Measurements from ENCODE around the gene UGGT2.
"Not testable (repeated sequence)": the region's sequence is repeated elsewhere in the genome, so short reads cannot be mapped to it uniquely, and the experiment has no call there.

Gene UGGT2

GRCh38 chr13:96050955-96051354, 2.2 kb downstream of the UGGT2 start:
- DNase-seq (ENCODE audit: low read depth in 1 of 2, low spot score in 1 of 2) = not testable (repeated sequence)

DNA sequence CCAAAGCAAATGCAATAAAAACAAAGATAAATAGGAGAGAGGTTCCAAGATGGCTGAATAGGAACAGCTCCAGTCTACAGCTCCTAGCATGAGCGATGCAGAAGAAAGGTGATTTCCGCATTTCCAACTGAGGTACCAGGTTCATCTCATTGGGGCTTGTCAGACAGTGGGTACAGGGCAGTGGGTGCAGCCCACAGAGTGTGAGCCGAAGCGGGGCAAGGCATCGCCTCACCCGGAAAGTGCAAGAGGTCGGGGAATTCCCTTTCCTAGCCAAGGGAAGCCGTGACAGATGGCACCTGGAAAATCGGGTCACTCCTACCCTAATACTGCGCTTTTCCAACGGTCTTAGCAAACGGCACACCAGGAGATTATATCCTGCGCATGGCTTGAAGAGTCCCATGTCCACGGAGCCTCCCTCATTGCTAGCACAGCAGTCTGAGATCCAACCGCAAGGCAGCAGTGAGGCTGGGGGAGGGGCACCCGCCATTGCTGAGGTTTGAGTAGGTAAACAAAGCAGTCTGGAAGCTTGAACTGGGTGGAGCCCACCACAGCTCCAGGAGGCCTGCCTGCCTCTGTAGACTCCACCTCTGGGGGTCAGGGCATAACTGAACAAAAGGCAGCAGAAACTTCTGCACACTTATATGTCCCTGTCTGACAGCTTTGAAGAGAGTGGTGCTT, 6.6 kb downstream of the UGGT2 start:
- not testable (repeated sequence) for DNase-seq (ENCODE audit: low read depth in 1 of 2, low spot score in 1 of 2)

DNA sequence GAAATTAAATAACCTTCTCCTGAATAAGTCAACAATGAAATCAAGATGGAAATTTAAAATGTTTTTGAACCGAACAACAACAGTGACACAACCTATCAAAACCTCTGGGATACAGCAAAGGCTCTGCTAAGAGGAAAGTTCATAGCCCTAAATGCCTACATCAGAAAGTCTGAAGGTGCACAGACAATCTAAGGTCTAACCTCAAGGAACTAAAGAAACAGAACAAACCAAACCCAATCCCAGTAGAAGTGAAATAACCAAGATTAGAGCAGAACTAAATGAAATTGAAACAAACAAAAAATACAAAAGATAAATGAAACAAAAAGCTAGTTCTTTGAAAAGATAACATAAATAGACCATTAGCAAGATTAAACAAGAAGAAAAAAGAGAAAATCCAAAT, 9.0 kb downstream of the UGGT2 start:
- DNase-seq (ENCODE audit: low read depth in 1 of 2, low spot score in 1 of 2) = no peak

- no peak for DNase-seq (ENCODE audit: low read depth in 1 of 2, low spot score in 1 of 2)
These were observed 11.7 kb downstream of the UGGT2 start for GRCh38 chr13:96041326-96042110.

GRCh38 chr13:96036515-96036914, 16.7 kb downstream of the UGGT2 start:
- DNase-seq (ENCODE audit: low read depth in 1 of 2, low spot score in 1 of 2) = no peak

GRCh38 chr13:96034662-96035061, 18.5 kb downstream of the UGGT2 start:
- no peak for DNase-seq (ENCODE audit: low read depth in 1 of 2, low spot score in 1 of 2)

- DNase-seq (ENCODE audit: low read depth in 1 of 2, low spot score in 1 of 2) = no peak
These were observed 19.8 kb downstream of the UGGT2 start for GRCh38 chr13:96033220-96034015.

- no peak for DNase-seq (ENCODE audit: low read depth in 1 of 2, low spot score in 1 of 2)
These were observed 20.5 kb downstream of the UGGT2 start for GRCh38 chr13:96032717-96033116.

DNA sequence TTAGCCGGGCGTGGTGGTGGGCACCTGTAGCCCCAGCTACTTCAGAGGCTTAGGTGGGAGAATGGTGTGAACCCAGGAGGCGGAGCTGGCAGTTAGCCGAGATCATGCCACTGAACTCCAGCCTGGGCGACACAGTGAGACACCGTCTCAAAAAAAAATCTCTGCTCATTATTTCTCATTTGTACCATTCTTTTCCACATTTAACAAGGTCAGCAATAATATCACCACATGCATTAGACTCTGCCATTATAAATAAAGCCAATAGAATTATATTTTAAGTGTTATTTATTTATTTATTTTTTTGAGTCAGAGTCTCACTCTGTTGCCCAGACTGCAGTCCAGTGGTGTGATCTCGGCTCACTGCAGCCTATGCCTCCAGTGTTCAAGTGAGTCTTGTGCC, 24.2 kb downstream of the UGGT2 start:
- DNase-seq (ENCODE audit: low read depth in 1 of 2, low spot score in 1 of 2) = no peak

DNA sequence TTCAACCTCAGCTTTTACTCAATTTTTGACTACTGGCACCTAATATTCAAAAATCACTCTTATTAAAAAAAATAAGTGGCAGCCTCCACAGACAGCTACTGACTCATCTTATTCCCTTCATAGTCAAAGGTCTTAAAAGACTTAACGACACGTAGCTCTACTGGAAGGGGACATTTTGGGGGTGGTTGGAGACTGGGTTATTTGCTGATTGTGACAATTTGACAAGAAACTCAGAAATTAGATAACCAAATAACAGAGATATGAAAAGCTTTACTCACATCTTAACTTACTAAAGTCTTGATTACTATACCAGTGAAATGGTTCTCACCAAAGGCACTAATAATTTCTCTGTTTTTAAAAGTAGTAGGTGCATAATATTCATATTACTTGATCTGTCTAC, 25.7 kb downstream of the UGGT2 start:
- DNase-seq (ENCODE audit: low read depth in 1 of 2, low spot score in 1 of 2) = no peak

DNA sequence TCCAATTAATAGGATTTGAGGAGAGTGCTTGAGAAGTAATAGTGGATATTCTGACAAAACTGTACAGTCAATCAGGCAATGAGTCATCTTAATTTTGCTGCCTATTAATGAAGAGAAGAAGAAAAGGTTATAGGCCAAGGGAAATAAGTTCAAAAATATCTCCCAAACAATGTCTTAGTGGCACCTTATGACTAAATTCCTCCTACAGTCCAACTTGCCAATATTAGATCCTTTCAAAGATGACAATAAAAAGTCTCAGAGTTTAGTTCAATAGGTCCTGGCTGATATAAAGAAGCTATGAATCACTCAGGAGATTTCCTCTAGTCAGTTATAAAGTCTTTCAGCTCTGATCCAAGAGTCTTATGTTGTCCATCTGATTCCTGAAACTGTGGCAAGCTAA, 27.9 kb downstream of the UGGT2 start:
- DNase-seq (ENCODE audit: low read depth in 1 of 2, low spot score in 1 of 2) = no peak

- DNase-seq (ENCODE audit: low read depth in 1 of 2, low spot score in 1 of 2) = no peak
These were observed 32.3 kb downstream of the UGGT2 start for GRCh38 chr13:96020931-96021330.

DNA sequence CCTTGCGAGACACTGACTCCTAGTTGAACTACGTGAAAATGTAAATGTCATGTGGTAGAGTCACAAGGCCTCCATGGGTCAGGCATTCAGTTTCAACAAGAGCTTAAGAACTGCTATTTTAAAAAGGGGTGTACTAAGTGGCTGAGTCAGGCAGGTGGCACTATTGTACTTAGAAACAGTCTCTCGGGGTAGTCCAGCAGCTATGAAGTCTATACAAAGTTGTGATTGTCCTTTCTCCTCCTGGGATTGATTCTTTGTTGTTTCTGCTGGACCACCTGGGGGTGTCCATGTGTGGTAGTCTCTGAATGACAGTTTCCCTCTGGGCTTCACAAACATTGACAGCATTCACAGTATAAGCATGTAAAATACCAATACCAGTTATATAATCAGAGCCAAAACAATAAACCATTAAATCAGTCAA, 33.0 kb downstream of the UGGT2 start:
- no peak for DNase-seq (ENCODE audit: low read depth in 1 of 2, low spot score in 1 of 2)

DNA sequence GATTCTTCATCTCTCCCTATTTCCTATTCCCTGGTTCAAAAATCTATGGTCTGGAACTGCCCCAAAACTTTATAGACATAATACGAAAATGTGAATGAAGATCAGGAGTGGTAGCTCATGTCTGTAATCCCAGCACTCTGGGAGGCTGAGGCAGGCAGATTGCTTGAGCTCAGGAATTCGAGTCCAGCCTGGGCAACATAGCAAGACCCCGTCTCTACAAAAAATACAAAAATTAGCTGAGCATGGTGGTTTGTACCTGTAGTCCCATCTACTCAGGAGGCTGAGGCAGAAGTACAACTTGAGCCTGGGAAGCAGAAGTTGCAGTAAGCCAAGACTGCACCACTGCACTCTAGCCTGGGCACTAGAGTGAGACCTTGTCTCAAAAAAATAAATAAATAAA, 35.1 kb downstream of the UGGT2 start:
- no peak for DNase-seq (ENCODE audit: low read depth in 1 of 2, low spot score in 1 of 2)

GRCh38 chr13:96011291-96011872, 41.8 kb downstream of the UGGT2 start:
- DNase-seq (ENCODE audit: low read depth in 1 of 2, low spot score in 1 of 2) = no peak

DNA sequence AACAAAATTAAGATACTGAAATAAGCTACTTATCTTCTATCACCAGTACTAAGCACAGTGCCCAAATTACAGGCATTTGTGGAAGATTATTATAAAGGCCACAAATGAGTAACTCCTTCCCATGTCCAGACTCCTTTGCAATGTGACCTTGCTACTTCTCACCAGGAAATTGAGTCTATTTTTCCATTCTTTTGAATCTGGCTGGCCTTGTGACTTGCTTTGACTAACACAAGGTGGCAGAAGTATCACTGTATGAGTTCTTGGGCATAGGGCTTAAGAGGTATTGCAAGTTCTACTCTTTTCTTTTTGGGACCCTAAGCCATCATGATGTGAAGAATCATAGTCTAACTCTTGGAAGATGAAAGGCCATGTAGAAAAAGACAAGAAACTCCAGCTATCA, 49.9 kb downstream of the UGGT2 start:
- no peak for DNase-seq (ENCODE audit: low read depth in 1 of 2, low spot score in 1 of 2)

GRCh38 chr13:96002322-96003131, 50.7 kb downstream of the UGGT2 start:
- no peak for DNase-seq (ENCODE audit: low read depth in 1 of 2, low spot score in 1 of 2)

DNA sequence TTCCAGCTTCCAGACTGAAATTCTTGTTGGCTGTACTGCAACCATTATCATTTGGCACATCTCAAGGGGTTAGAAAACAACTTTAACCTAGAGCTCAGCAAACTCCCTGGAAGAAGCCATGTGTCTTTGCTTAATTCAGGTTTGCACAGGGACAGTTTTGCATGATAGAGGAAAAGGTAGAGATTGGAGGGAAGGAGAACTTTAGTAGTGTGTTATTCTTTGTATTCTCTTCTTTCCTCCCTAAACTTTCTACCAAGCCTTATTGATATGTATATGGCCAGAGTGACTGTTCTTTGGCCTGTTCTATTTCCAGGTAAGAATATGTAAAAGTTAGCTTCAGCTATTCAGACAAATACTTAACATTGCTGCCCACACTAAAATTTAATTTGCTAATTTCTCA, 53.1 kb downstream of the UGGT2 start:
- DNase-seq (ENCODE audit: low read depth in 1 of 2, low spot score in 1 of 2) = no peak

- DNase-seq (ENCODE audit: low read depth in 1 of 2, low spot score in 1 of 2) = no peak
These were observed 65.4 kb downstream of the UGGT2 start for GRCh38 chr13:95987841-95988240.

DNA sequence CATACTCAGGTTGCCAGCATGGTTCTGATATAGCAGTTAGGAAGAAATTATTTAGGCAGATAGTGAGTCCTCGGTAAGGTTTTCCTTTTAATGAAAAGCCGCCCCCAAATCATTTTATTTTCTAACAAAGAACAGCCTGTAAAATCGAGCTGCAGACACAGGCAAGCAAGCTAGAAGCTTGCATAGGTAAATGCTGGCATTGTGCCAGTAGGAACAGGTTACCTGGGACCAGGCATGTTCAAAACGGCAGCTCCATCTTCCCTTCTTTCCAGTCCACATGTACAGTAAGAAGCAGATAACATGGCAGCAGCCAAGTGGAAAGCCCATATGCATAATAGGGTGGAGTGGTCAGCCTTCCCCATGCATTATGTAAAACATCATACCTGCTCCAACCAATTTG, 71.1 kb downstream of the UGGT2 start:
- no peak for DNase-seq (ENCODE audit: low read depth in 1 of 2, low spot score in 1 of 2)

DNA sequence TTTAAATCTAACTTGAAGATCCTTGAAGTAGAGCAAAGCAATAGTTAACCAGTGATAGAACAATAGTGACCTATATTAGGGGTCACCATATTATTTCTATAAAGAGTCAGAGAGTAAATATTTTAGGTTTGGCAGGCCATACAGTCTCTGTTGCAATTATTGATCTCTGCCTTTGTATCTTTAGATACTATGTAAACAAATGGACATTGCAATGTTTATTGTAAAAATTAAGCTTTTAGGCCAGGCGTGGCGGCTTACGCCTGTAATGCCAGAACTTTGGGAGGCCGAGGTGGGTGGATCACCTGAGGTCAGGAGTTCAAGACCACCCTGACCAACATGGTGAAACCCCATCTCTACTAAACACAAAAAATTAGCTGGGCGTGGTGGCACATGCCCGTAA, 80.5 kb downstream of the UGGT2 start:
- not testable (repeated sequence) for DNase-seq (ENCODE audit: low read depth in 1 of 2, low spot score in 1 of 2)
